HepG2 (cell line): ENCODE measurements around the gene MFAP4. TPM values are rescaled to one million over a fixed set of nuclear protein-coding genes. Genes with fewer than 3 reads are reported as not detected.

Source experiments
- DPF2 ChIP-seq: sonication (generic); formaldehyde crosslinking; IDR thresholded peaks from 2 replicates; pipeline ENCODE4 v1.4.0; 2020; ENCODE audit warnings: mild to moderate bottlenecking, low read depth, missing genetic modification reagents, borderline replicate concordance
- EEA1 ChIP-seq: sonication (generic); formaldehyde crosslinking; IDR thresholded peaks from 2 replicates; pipeline ENCODE4 v1.5.1; 2020; ENCODE audit warnings: mild to moderate bottlenecking, missing genetic modification reagents, borderline replicate concordance
- EP300 ChIP-seq, 3 experiments: sonication (generic) in 1 of 3; formaldehyde crosslinking in 1 of 3; IDR thresholded peaks; 2 replicates each; pipeline versions ENCODE4 v1.5.1 to v1.6.1; 2011 to 2020; ENCODE audit warnings: low read depth in 2 of 3, low read length in 2 of 3, borderline replicate concordance in 1 of 3, improper control_type of control experiment in 1 of 3, mild to moderate bottlenecking in 1 of 3, missing genetic modification reagents in 1 of 3, moderate library complexity in 1 of 3
- ETV5 ChIP-seq: IDR thresholded peaks from 2 replicates; pipeline ENCODE4 v1.6.1; 2018; ENCODE audit warnings: missing biosample characterization, missing genetic modification reagents, inconsistent platforms, borderline replicate concordance
- FOXA3 ChIP-seq: IDR thresholded peaks from 2 replicates; pipeline ENCODE4 v1.6.1; 2016; ENCODE audit warnings: missing genetic modification reagents, missing compliant biosample characterization
- FOXJ3 ChIP-seq: sonication (generic); formaldehyde crosslinking; IDR thresholded peaks from 2 replicates; pipeline ENCODE4 v1.4.0; 2020; ENCODE audit warnings: missing genetic modification reagents, mild to moderate bottlenecking, borderline replicate concordance
- IKZF4 ChIP-seq: sonication (generic); formaldehyde crosslinking; IDR thresholded peaks from 2 replicates; pipeline ENCODE4 v1.5.1; 2020; ENCODE audit warnings: borderline replicate concordance, mild to moderate bottlenecking, low read depth, missing genetic modification reagents; ENCODE audit errors: not compliant biosample characterization
- MED1 ChIP-seq: sonication (generic); formaldehyde crosslinking; IDR thresholded peaks from 2 replicates; pipeline ENCODE4 v1.4.0; 2020; ENCODE audit warnings: missing genetic modification reagents
- NCOA5 ChIP-seq: sonication (generic); formaldehyde crosslinking; IDR thresholded peaks from 2 replicates; pipeline ENCODE4 v1.4.0; 2020; ENCODE audit warnings: missing genetic modification reagents
- NFKB2 ChIP-seq: sonication (generic); formaldehyde crosslinking; IDR thresholded peaks from 2 replicates; pipeline ENCODE4 v1.4.0; 2020; ENCODE audit warnings: missing genetic modification reagents, borderline replicate concordance
- NR2F6 ChIP-seq, 2 experiments: IDR thresholded peaks; 2 replicates each; pipeline ENCODE4 v1.6.1; 2016; ENCODE audit warnings: antibody characterized with exemption in 1 of 2, mild to moderate bottlenecking in 1 of 2
- POGZ ChIP-seq: sonication (generic); formaldehyde crosslinking; IDR thresholded peaks from 2 replicates; pipeline ENCODE4 v1.4.0; 2020; ENCODE audit warnings: mild to moderate bottlenecking, missing genetic modification reagents
- REXO4 ChIP-seq: sonication (generic); formaldehyde crosslinking; IDR thresholded peaks from 2 replicates; pipeline ENCODE4 v1.8.0; 2022; ENCODE audit warnings: missing genetic modification reagents, mild to moderate bottlenecking, borderline replicate concordance
- SMYD3 ChIP-seq: sonication (generic); formaldehyde crosslinking; IDR thresholded peaks from 2 replicates; pipeline ENCODE4 v1.8.1; 2023; ENCODE audit warnings: mild to moderate bottlenecking, missing genetic modification reagents
- SP4 ChIP-seq: sonication (generic); formaldehyde crosslinking; IDR thresholded peaks from 2 replicates; pipeline ENCODE4 v1.8.1; 2023; ENCODE audit warnings: mild to moderate bottlenecking, missing genetic modification reagents
- ZNF598 ChIP-seq: sonication (generic); formaldehyde crosslinking; IDR thresholded peaks from 2 replicates; pipeline ENCODE4 v1.5.1; 2020; ENCODE audit warnings: mild to moderate bottlenecking, missing genetic modification reagents, borderline replicate concordance
- ZNF788 ChIP-seq: sonication (generic); formaldehyde crosslinking; IDR thresholded peaks from 2 replicates; pipeline ENCODE4 v1.5.0; 2020; ENCODE audit warnings: mild to moderate bottlenecking, missing genetic modification reagents, borderline replicate concordance
- polyA plus RNA-seq, 8 experiments: library from polyadenylated mRNA; depleted of rRNA in 3 of 8; stranded (reverse) in 7 of 8; unstranded in 1 of 8; fragments of >200 nt; fragmentation: Illumina TruSeq in 4 of 8; extraction: Trizol in 4 of 8; gene quantifications; 2 replicates each; pipeline versions ENCODE4 v1.2.1 to v1.2.3, GENCODE V29; 2011 to 2016; ENCODE audit warnings: low read depth in 4 of 8, missing spikeins in 1 of 8, mixed read lengths in 1 of 8; ENCODE audit not compliant: insufficient read depth in 1 of 8
- total RNA-seq, 5 experiments: library from RNA; depleted of rRNA; stranded (reverse); fragments of >200 nt; fragmentation: Illumina TruSeq; extraction: Trizol; gene quantifications; 2 replicates each; pipeline ENCODE4 v1.2.3, GENCODE V29; 2016; ENCODE audit warnings: low read depth in 1 of 5
- TF ChIP-seq, protein P1 (sequence below): IDR thresholded peaks from 2 replicates; pipeline ENCODE4 v1.6.1; 2016; ENCODE audit warnings: mild to moderate bottlenecking, missing biosample characterization, missing genetic modification reagents
- TF ChIP-seq, protein P2 (sequence below): sonication (generic); formaldehyde crosslinking; IDR thresholded peaks from 2 replicates; pipeline ENCODE4 v1.4.0; 2020; ENCODE audit warnings: missing genetic modification reagents, borderline replicate concordance
- TF ChIP-seq, protein P3 (sequence below): sonication (generic); formaldehyde crosslinking; IDR thresholded peaks from 2 replicates; pipeline ENCODE4 v1.4.0; 2020; ENCODE audit warnings: missing genetic modification reagents, borderline replicate concordance

The MFAP4 gene
- total and polyA plus RNA-seq, 2 of the 13 experiments (the other 11 are each of a cell fraction or from before 2014, with no cell fraction given): 0.08 TPM; not detected in 1

DNA sequence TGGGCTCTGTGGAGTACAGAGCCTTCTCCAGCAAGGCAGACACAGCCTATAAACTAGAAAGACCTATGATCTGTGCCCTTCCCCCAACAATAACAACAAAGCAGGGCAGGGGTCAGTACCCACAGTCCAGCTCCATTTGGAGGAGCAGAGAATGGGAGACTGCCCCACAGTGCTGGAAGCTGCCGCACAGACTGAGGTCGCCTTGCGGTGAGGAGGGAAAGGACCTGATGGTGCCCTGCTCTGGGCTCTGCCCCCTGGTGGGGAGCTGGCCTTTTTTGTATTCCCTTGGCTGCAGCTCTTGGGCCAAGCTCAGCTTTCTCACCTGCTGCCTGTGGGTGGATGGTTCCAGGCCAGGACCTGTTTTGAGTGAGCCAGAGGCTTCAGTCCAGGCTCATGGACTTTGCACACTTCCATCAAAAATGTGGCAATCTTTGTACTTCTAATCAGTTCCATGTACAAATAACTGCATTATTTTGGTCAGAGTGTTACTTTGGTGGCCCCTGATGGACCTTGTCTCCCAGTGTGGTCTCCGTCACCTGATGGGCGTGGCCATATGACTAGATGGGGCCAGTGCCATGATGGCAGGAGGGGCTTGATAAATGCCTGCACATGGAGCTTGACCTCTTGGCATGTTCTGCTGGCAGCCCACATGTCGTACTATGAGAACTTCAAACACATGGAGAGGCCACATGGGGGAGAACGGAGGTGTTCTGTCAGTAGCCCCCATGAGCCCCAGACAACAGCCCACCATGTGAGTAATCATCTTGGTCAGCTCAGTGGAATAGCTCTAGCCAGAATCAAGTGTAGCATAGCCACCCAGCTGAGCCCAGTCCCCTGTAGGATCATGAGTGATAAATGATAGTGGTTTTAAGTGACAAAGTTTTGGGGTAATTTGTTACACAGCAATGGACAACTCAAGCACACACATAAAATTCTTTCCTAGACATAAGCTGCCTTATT lies 48.7 kb downstream of the MFAP4 start (continued):
- TF ChIP-seq EEA1 (CRISPR knock-in tag) (peak; percentile 28; the same call in 1 of the 2 replicates), SP4 (CRISPR knock-in tag) (peak; percentile 45), IKZF4 (CRISPR knock-in tag) (no peak), REXO4 (CRISPR knock-in tag) (no peak), NCOA5 (no peak), NR2F6 (IDR thresholded peaks at IDR 0.05) (peak; percentile 69), NR2F6 (CRISPR knock-in tag; IDR thresholded peaks at IDR 0.05) (peak; percentile 72), POGZ (CRISPR knock-in tag) (peak; percentile 77), EP300 (IDR thresholded peaks at IDR 0.05; ENCODE audit: low read depth in 2 of 2, low read length in 2 of 2) (peak; percentile 71 to 87), EP300 (CRISPR knock-in tag; IDR thresholded peaks at IDR 0.05; ENCODE audit: borderline replicate concordance) (peak; percentile 32), ZNF788 (CRISPR knock-in tag) (peak; percentile 31; the same call in 1 of the 2 replicates), NFKB2 (CRISPR knock-in tag) (peak; percentile 90; the same call in 1 of the 2 replicates), MED1 (CRISPR knock-in tag) (peak; percentile 76), FOXA3 (CRISPR knock-in tag) (peak; percentile 9; the same call in 1 of the 2 replicates), FOXJ3 (CRISPR knock-in tag) (peak; percentile 70; the same call in 1 of the 2 replicates), ETV5 (CRISPR knock-in tag) (peak; percentile 46; the same call in 1 of the 2 replicates), ZNF598 (CRISPR knock-in tag) (peak; percentile 95), DPF2 (CRISPR knock-in tag) (no peak; the same call in 1 of the 2 replicates), SMYD3 (CRISPR knock-in tag) (peak; percentile 83; the same call in 1 of the 2 replicates)
- TF ChIP-seq, protein P1, sequence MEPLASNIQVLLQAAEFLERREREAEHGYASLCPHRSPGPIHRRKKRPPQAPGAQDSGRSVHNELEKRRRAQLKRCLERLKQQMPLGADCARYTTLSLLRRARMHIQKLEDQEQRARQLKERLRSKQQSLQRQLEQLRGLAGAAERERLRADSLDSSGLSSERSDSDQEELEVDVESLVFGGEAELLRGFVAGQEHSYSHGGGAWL (CRISPR knock-in tag): no peak
- TF ChIP-seq, protein P2, sequence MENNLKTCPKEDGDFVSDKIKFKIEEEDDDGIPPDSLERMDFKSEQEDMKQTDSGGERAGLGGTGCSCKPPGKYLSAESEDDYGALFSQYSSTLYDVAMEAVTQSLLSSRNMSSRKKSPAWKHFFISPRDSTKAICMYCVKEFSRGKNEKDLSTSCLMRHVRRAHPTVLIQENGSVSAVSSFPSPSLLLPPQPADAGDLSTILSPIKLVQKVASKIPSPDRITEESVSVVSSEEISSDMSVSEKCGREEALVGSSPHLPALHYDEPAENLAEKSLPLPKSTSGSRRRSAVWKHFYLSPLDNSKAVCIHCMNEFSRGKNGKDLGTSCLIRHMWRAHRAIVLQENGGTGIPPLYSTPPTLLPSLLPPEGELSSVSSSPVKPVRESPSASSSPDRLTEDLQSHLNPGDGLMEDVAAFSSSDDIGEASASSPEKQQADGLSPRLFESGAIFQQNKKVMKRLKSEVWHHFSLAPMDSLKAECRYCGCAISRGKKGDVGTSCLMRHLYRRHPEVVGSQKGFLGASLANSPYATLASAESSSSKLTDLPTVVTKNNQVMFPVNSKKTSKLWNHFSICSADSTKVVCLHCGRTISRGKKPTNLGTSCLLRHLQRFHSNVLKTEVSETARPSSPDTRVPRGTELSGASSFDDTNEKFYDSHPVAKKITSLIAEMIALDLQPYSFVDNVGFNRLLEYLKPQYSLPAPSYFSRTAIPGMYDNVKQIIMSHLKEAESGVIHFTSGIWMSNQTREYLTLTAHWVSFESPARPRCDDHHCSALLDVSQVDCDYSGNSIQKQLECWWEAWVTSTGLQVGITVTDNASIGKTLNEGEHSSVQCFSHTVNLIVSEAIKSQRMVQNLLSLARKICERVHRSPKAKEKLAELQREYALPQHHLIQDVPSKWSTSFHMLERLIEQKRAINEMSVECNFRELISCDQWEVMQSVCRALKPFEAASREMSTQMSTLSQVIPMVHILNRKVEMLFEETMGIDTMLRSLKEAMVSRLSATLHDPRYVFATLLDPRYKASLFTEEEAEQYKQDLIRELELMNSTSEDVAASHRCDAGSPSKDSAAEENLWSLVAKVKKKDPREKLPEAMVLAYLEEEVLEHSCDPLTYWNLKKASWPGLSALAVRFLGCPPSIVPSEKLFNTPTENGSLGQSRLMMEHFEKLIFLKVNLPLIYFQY: peak; percentile 72
- TF ChIP-seq, protein P3, sequence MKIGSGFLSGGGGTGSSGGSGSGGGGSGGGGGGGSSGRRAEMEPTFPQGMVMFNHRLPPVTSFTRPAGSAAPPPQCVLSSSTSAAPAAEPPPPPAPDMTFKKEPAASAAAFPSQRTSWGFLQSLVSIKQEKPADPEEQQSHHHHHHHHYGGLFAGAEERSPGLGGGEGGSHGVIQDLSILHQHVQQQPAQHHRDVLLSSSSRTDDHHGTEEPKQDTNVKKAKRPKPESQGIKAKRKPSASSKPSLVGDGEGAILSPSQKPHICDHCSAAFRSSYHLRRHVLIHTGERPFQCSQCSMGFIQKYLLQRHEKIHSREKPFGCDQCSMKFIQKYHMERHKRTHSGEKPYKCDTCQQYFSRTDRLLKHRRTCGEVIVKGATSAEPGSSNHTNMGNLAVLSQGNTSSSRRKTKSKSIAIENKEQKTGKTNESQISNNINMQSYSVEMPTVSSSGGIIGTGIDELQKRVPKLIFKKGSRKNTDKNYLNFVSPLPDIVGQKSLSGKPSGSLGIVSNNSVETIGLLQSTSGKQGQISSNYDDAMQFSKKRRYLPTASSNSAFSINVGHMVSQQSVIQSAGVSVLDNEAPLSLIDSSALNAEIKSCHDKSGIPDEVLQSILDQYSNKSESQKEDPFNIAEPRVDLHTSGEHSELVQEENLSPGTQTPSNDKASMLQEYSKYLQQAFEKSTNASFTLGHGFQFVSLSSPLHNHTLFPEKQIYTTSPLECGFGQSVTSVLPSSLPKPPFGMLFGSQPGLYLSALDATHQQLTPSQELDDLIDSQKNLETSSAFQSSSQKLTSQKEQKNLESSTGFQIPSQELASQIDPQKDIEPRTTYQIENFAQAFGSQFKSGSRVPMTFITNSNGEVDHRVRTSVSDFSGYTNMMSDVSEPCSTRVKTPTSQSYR (CRISPR knock-in tag): peak; percentile 96
